ENCODE measurements around the gene RPL35.

DNA sequence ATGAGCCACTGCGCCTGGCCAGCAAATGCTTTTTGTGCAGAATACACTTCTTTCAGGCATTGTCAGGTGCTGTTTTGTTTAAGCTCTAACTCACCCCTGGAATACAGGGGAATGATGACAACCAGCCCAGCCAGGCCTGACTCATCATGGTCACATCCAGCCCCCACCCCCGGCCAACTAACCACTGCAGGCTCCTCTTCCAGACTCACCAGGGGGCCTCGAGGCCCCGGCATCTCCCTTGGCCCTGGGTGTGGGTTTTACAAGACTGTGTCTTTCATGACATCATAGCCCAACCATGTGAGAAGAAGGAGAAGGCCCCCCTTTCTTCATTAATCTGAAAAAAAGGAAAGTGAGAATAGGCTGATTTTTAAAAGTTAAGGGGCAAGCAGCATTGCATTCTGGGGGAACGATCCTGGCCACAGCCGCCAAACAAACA, 49.3 kb downstream of the RPL35 start:
- TF ChIP-seq, protein P1, sequence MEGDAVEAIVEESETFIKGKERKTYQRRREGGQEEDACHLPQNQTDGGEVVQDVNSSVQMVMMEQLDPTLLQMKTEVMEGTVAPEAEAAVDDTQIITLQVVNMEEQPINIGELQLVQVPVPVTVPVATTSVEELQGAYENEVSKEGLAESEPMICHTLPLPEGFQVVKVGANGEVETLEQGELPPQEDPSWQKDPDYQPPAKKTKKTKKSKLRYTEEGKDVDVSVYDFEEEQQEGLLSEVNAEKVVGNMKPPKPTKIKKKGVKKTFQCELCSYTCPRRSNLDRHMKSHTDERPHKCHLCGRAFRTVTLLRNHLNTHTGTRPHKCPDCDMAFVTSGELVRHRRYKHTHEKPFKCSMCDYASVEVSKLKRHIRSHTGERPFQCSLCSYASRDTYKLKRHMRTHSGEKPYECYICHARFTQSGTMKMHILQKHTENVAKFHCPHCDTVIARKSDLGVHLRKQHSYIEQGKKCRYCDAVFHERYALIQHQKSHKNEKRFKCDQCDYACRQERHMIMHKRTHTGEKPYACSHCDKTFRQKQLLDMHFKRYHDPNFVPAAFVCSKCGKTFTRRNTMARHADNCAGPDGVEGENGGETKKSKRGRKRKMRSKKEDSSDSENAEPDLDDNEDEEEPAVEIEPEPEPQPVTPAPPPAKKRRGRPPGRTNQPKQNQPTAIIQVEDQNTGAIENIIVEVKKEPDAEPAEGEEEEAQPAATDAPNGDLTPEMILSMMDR (IDR thresholded peaks at IDR 0.05) = no peak
- no peak for TF ChIP-seq POLR2A (IDR thresholded peaks at IDR 0.05)
